Measurements from ENCODE around the gene CEP120.
"Not testable (repeated sequence)": the region's sequence is repeated elsewhere in the genome, so short reads cannot be mapped to it uniquely, and the experiment has no call there.

CEP120 gene

GRCh38 chr5:123439709-123440108 lies 16.5 kb upstream of the CEP120 start:
- no peak for DNase-seq (ENCODE audit: low read depth in 2 of 2)
- TF ChIP-seq CTCF (IDR thresholded peaks at IDR 0.05; ENCODE audit: low read depth, low read length): no peak
- H3K4me3 ChIP-seq (replicated peaks in 1 of 2; ENCODE audit: low read depth in 2 of 2, low read length in 2 of 2): no peak overlapping the region

- no peak for TF ChIP-seq CTCF (IDR thresholded peaks at IDR 0.05; ENCODE audit: low read depth, low read length)
- no peak overlapping the region for H3K4me3 ChIP-seq (replicated peaks in 1 of 2; ENCODE audit: low read depth in 2 of 2, low read length in 2 of 2)
- DNase-seq (ENCODE audit: low read depth in 2 of 2): peak in 1 of 2 donors; percentile 61
Measured at GRCh38 chr5:123438902-123439301, 15.7 kb upstream of the CEP120 start.

- no peak for TF ChIP-seq CTCF (IDR thresholded peaks at IDR 0.05; ENCODE audit: low read depth, low read length)
- H3K4me3 ChIP-seq (replicated peaks in 1 of 2; ENCODE audit: low read depth in 2 of 2, low read length in 2 of 2): no peak overlapping the region
- no peak for DNase-seq (ENCODE audit: low read depth in 2 of 2)
Measured at GRCh38 chr5:123438244-123438643, 15.0 kb upstream of the CEP120 start.

GRCh38 chr5:123436201-123436600 lies 13.0 kb upstream of the CEP120 start:
- TF ChIP-seq CTCF (IDR thresholded peaks at IDR 0.05; ENCODE audit: low read depth, low read length): no peak
- DNase-seq (ENCODE audit: low read depth in 2 of 2): no peak
- no peak overlapping the region for H3K4me3 ChIP-seq (replicated peaks in 1 of 2; ENCODE audit: low read depth in 2 of 2, low read length in 2 of 2)

GRCh38 chr5:123434796-123435195 lies 11.6 kb upstream of the CEP120 start:
- DNase-seq (ENCODE audit: low read depth in 2 of 2): no peak
- no peak for TF ChIP-seq CTCF (IDR thresholded peaks at IDR 0.05; ENCODE audit: low read depth, low read length)
- no peak overlapping the region for H3K4me3 ChIP-seq (replicated peaks in 1 of 2; ENCODE audit: low read depth in 2 of 2, low read length in 2 of 2)

- DNase-seq (ENCODE audit: low read depth in 2 of 2): no peak
- TF ChIP-seq CTCF (IDR thresholded peaks at IDR 0.05; ENCODE audit: low read depth, low read length): no peak
- H3K4me3 ChIP-seq (replicated peaks in 1 of 2; ENCODE audit: low read depth in 2 of 2, low read length in 2 of 2): no peak overlapping the region
Measured at GRCh38 chr5:123433596-123433995, 10.4 kb upstream of the CEP120 start.

- DNase-seq (ENCODE audit: low read depth in 2 of 2); H3K4me3 ChIP-seq (replicated peaks in 1 of 2; ENCODE audit: low read depth in 2 of 2, low read length in 2 of 2): not testable (repeated sequence)
Measured at GRCh38 chr5:123430441-123430840, 7.2 kb upstream of the CEP120 start.

All from cardiac fibroblast (primary cell).